NOMO-1 treated with dmso at 0.1 percent for 144 hours (cell line): ENCODE data around the gene MIB1.

ENCODE experiments used
- DNase-seq: peaks from one replicate; lab custom pipeline; 2025; ENCODE audit not compliant: unreplicated experiment; lab: John Stamatoyannopoulos, UW

Gene MIB1

DNA sequence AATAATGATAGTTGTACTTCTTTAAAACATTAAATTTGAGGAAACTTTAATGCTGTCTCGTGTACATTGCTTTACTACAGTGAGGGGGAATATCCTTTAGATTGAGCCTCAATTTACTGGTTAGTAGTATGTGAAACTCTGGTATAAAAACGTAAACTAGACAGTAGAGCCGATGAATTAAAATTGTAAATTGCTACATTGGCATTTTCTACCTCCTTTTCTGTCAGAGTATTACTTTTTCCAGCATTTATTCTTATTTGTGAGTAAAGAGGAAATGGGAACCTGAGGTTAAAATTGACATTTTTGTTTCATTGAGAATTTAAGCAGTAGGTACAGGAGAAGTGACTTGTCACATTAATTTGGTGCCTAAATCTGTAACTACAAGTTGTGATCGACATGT lies 128.2 kb downstream of the MIB1 start:
- no peak for DNase-seq

DNA sequence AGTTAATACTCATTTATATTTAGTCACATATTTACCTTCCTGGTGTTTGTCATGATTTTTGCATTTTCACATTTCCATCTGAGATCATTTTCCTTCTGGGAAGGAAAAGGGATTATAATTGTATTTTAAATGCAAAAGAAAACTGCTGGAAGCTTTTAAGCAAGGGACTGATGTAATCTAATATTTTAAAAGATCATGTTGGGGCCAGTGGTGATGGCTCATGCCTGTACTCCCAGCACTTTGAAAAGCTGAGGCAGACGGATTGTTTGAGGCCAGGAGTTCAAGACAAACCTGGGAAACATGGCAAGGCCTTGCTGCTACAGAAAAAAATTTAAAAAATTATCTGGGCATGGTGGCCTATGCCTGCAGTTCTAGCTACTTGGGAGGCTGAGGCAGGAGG lies 149.0 kb downstream of the MIB1 start:
- DNase-seq: no peak

DNA sequence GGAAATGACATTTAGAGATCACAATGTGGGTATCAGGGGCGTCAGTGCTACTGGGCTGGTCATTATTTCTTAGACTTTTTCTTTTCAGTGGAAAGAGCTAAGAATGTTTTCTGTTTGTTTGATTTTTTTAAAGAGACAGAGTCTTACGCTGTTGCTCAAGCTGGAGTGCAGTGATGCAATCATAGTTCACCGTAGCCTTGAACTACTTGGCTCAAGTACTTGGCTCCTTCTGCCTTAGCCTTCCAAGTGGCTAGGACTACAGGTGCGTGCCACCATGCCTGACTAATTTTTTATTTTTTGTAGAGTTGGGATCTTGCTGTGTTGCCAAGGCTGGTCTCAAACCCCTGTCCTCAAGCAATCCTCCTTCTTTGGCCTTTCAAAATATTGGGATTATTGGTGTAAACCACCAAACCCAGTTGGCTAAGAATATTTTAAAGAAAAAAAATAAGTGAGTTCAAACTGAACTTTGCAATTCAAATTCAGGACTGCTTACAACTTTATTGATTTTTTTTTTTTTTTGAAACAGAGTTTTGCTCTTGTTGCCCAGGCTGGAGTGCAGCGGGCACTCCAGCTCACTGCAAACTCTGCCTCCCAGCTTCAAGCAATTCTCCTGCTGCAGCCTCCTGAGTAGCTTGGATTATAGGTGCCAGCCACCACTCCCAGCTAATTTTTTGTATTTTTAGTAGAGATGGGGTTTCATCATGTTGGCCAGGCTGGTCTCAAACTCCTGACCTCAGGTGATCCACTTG lies 154.2 kb downstream of the MIB1 start:
- no peak for DNase-seq

DNA sequence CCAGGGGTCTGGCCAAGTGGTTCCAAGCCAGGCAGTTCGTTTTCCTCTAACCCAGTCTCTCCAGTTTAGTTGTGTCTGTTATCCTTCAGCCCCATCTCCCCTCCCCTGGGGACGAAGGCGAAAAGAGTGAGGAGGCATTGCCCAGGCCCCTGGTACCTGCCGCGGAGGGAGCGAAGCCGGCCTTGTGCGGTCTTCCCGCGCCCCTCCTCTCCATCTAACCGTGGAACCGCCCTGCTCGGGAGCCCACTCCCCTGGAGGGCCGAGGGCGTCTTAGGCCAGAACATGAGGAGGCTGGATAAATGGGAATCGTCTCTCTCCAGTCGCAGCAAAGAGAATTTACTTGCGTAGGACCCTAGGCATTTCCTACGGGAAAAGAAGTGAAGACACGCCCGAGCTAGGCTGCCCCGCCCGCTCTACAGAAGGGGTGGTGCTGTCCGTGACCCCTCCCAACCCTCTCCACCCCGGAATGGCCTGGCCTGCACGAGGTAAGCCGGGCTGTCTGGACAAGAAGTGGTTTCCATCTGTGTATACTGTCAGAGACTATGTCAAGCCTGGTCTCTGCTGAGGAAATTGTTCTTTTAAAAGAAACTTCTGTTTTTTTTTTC lies 156.2 kb downstream of the MIB1 start:
- DNase-seq: no peak

DNA sequence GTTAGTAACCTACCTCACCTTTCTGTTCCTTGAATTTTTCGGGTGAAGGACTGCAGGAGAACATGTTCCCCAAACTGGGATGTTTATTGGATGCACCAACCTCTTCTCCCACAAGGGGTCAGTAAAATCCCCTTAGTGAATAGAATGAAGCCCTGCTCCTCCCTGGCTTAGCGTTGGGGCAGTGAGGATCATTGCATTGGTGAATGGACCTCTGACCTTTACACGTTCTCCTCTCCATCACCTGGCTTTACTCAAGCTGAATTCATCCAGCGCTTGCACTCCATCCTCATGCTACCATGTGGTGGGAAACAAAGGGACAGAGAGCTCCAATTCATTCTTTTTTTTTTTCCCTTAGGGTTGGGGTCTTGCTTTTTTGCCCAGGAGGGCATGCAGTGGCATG lies 157.2 kb downstream of the MIB1 start:
- DNase-seq: no peak

DNA sequence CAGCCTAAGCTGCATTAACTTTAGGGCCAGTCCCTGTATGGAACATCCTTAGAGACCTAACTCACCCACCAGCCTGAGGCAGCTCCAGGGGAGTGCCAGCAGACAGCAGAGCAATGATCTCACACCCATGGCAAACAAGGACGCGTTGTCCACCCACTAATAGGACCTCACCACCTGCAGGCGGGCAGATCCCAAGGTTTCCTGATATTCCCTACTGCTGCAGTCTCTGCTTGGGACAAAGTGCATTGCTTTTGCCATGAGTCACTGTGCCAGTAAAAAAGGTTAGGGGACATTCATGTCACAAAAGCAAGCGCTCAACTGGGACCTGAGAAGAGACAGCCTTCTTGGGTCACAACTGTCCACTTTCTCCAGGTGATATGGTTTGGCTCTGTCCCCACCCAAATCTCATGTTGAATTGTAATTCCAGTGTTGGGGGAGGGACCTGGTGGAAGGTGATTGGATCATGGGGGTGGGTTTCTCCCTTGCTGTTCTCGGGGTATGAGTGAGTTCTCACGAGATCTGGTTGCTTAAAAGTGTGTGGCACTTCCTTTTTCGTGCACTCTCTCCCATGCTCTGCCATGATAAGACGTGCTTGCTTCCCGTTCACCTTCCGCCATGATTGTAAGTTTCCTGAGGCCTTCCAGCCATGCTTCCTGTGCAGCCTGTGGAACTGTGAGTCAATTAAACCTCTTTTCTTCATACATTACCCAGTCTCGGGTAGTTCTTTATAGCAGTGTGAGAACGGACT lies 160.2 kb downstream of the MIB1 start:
- DNase-seq: no peak

DNA sequence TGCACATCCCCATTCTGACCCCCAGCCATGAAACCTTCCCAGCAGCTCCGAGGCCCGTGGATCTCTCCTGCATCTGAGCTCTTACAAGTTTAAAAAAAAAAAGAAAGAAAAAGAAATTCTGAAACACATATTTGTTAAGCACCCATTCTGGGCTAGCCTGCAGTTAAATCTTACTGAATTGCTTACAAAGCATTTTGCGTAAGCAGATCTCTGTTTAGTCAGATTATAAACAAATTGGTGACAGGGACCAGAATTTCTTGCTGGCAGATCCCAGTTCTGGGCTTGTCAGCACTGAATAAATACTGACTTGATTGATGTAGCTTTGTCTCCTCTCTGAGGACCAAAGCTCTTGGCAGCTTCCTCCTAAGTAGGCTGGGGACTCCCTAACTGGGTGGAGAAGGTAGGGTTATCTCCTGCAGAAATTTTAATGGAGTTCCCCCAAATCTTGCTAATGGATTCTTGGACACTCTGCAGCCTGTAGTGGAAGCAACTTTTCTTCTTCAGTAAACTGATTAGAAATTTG lies 160.9 kb downstream of the MIB1 start:
- DNase-seq: no peak

DNA sequence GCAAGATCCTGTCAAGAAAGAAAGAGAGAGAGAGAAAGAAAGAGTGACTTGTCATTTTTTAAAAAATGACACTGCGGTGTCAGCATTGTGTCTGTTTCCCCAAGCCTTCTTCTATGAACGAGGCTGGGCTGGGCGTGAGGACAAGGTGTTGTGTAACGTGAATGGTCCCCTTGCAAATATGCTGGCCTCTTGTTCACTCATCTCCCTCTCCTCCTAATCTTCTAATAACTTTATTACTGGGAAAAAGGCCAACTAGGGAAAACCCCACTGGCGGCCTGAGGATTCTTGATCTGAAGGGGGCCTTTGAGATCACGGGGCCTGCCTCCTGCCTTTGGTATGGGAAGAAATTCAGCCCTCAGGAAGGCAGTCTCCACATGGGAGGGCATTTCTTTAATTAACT lies 163.1 kb downstream of the MIB1 start:
- no peak for DNase-seq

DNA sequence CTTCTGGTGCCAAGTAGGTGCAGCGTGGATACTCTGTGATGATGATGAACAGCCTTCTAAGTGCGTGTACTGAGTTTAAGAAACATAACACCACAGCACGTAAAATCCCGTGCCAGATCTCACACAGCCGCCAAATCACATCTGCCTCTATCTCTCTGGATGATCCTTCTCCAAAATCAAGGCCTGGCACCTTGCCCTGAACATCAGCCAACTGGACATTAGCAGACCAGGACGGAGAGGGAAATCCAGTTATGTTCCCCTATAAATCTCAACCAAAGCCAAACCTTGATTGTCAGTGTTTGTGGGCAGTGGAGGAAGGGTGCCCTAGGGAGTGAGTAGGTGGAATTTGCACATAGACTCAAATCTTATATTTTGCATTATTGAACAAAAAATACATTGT lies 164.3 kb downstream of the MIB1 start:
- no peak for DNase-seq

DNA sequence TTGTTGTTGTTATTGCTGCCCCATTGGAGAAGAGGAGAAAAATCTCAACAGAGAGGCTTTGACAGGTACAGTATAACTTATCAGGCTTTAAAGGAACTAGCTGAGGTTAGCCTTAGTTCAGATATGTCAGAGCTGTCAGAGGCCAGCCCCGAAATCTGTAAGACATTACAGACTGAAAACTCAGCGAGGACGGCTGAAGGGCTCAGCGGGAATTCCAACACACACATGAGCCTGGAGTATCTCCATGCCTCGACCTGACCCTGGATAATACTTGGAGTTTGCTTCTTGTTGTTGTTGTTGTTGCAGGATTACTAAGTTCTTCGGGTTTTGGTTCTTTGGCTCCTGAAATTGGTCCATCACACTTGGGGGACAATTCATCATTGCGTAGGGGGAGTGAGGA lies 166.9 kb downstream of the MIB1 start:
- DNase-seq: no peak

DNA sequence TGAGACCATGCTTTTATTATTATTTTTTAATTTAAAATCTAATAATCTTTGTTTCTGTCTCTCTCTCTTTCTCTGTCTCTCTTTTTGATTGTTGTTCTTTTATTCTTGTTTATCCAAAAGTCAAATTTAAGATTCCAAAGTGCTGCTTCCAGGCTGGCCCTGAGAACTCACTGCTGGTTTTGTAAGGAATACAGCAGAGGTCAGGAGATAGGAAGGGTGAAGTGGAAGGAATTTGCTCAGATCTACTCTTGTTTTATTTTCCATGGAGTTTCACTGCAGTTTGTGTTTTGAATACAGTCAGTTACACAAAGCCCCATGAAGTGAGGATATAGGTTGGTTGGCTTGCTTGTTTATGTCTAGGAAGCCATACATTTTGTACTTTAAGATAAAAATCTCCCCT lies 168.1 kb downstream of the MIB1 start:
- no peak for DNase-seq

DNA sequence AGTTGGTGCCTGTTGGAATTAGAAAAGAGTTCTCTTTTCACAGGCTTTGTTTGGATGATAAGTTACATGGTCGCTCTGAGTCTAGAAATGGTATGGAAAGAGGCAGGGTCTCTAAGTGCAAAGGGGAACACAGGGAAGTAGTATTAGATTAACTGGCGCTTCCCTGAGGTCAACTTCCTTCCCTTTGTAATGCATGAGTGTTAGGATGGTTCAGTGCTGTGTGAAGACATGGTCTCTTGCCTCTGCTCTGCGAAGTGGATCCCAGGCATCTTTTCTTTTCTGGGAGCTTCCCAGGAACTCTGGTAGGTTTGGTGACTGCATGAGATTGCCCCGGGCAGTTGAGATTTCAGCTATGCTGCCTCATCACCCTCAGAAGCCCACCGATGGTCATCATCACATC lies 170.3 kb downstream of the MIB1 start:
- DNase-seq: no peak

DNA sequence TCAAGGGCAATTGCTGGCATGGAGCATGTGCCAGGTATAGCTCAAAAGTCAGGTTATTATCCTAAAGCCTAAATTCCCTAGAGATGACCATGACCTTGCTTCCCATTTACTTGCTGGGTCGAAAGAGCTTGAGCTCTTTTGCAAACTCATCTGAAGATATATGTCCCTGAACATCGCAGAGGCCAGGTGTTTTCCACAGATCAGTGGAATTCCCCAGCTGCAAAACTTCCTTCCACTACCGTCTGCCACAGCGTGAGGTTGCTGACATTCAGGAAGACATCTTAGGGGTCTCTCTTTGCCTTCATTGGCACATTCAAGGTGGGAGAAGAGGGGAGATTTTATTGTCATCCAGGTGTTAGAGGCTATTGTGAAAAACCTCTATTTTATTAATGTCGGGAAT lies 171.0 kb downstream of the MIB1 start:
- no peak for DNase-seq

DNA sequence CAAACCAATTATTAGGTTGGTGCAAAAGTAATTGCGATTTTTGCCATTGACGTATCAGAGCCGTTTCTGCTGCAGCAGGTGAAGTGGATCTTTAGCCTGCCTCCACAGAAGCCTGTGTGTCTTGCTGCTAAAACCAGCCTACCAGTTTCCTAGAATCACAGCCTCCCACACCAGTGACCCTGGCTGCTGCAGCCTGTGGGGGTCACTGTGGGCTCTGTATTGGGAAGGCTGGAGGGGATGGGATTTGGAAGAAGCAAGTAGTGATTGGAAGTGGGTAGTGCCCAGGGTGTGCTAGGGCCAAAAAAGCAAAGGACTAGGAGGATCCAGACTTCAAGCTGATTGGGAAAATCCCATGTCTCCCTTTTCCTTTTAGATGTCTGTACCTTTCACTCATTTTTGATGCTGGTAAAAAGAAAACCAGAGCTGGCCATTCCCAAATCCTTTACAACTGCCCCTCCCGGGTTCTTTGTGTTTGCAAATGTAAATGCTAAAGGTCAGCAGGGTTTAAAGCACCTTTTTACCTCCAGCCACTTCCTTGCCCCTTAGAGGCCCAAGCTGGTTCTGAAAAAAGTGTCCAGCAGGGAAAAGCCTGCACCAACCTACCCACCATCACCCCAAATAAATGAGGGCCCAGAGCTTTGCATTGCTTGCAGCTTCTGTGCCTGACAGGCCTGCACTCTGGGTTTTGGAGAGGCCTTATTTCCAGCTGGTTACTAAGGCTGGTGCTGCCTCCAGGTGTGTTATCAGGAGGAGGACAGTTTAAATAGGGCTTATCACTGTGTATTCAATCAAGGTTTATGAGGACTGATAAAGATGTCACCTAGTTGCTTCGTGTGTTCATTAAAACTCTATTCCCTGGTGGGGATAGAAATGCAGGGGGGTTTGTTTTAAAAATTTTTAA lies 172.0 kb downstream of the MIB1 start:
- no peak for DNase-seq

DNA sequence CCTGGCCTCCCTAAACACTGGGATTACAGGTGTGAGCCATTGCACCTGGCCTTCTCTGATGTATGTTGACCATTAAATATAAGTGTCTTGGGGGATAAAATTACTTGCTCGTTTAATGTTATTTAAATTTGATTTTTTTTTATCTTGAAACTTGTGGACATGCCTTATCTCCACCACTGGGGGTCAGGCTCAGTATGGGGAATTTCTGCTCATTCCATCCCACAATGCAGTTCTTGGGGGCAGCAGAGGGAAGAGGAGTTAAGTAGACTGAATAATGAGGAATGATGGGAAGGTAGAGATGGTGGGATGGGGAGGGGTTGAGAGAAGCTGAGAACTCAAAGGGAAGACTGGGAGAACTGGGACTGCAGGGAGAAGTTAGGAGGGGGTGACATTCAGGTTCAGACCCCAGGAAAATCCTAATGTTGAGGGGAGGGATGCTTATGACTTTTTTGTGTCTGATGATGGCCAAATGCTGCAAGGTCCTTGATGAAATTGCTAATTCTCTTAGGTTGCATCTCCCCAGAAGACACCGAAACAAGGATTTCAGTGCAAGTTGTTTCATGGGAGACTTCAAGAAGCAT lies 174.2 kb downstream of the MIB1 start:
- DNase-seq: no peak

DNA sequence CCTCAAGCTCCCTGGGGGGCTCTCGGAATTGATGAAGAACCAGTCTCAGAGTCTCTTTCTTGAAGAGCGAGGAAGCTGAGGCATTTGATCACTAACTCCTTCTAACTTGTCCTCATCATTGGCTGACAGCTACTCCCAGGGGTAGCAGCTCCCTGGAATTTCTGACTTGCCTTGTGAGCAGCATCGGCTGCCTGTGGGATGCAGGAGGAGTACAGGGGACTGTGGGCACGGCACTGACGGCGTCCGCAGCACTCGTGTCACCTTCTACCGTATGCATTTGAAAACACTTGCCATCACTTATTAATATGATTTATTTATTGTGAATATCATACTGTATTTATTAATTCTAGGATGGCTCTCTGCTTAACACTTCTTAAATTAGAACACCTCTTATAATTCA lies 175.0 kb downstream of the MIB1 start:
- DNase-seq: no peak

DNA sequence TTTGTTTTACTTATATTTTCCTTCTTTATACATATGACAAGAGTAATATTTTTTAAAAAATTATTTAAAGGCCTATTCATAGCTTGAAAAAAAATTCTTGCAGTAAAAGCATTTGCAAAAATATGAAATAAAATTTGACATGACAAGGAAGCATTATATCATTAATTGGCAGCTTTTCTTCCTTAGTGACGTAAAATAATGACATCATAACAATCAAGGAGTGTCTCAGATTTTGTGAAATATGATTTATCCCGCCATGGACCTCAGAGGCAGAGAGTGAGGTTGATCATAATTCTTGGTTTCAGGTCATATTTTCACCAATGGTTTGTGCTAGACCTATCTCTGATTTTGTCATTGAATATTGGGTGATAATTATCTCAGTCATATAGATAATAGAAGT lies 176.0 kb downstream of the MIB1 start:
- no peak for DNase-seq

DNA sequence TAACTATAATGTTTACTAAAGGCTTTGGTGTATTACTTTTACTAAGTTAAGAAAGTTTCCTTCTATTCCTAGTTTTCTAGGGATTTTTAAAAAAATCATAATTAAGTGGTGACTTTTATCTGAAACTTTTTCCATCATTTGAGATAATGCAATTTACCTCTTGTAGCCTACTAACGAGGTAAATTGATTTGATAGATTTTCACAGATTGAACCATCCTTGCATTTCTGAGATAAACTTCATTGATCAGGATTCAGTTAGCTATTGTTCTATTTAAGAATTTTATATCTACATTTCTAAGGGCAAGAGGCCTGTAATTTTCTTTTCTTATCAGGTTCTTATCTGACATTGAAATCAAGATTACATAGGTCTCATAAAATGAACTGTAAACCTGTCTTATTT lies 178.1 kb downstream of the MIB1 start:
- no peak for DNase-seq
